K562 (cell line): ENCODE data around the gene INPP5K. TPM values are rescaled to one million over a fixed set of nuclear protein-coding genes. Genes with fewer than 3 reads are reported as not detected.

Experiments
- CBX5 ChIP-seq: IDR thresholded peaks from 2 replicates; pipeline ENCODE4 v1.6.1; 2014; ENCODE audit warnings: low read depth, borderline replicate concordance
- CHD1 ChIP-seq: fragments of 200-600 bp; sonication (generic); IDR thresholded peaks from one replicate; pipeline ENCODE4 v1.6.1; 2012; ENCODE audit warnings: mild to moderate bottlenecking, moderate library complexity, low read length, inconsistent platforms
- HDAC1 ChIP-seq, 2 experiments: fragments of 450-650 bp; IDR thresholded peaks; 2 replicates each; pipeline ENCODE4 v1.6.1; 2016 to 2017; ENCODE audit warnings: inconsistent platforms in 1 of 2, mild to moderate bottlenecking in 1 of 2, moderate library complexity in 1 of 2
- HNRNPK ChIP-seq: fragments of 200-400 bp; formaldehyde crosslinking; IDR thresholded peaks from one replicate; pipeline ENCODE4 v1.6.1; 2018; ENCODE audit warnings: mild to moderate bottlenecking, low read depth, low read length; ENCODE audit not compliant: poor library complexity, severe bottlenecking
- KDM2B ChIP-seq: fragments of 250-450 bp; sonication (Bioruptor Pico); IDR thresholded peaks from 2 replicates; pipeline ENCODE4 v1.8.0; 2021; ENCODE audit warnings: mild to moderate bottlenecking, moderate library complexity
- MCM5 ChIP-seq: fragments of 450-650 bp; IDR thresholded peaks from 2 replicates; pipeline ENCODE4 v1.6.1; 2016; ENCODE audit warnings: low read depth
- MYNN ChIP-seq, 2 experiments: sonication (generic); formaldehyde crosslinking in 1 of 2; IDR thresholded peaks; 2 replicates each; pipeline versions ENCODE4 v1.5.0 to v1.6.1; 2016 to 2020; ENCODE audit warnings: antibody characterized with exemption in 1 of 2, missing genetic modification reagents in 1 of 2
- NR2C1 ChIP-seq, 2 experiments: fragments of 450-650 bp; IDR thresholded peaks; 2 replicates each; pipeline ENCODE4 v1.6.1; 2017; ENCODE audit warnings: mild to moderate bottlenecking in 2 of 2, antibody characterized with exemption in 1 of 2, inconsistent platforms in 1 of 2, missing compliant biosample characterization in 1 of 2, missing genetic modification characterization in 1 of 2
- RFX7 ChIP-seq: fragments of 250-450 bp; sonication (Bioruptor Pico); IDR thresholded peaks from 2 replicates; pipeline ENCODE4 v1.5.1; 2021; ENCODE audit warnings: mild to moderate bottlenecking
- SPI1 ChIP-seq: IDR thresholded peaks from 2 replicates; pipeline ENCODE4 v1.6.1; 2011; ENCODE audit warnings: low read depth, low read length, control low read depth, borderline replicate concordance
- YY1 ChIP-seq, 3 experiments: IDR thresholded peaks; 2 replicates each; pipeline ENCODE4 v1.6.1; 2011; ENCODE audit warnings: low read length in 2 of 3, mild to moderate bottlenecking in 2 of 3, moderate library complexity in 2 of 3, borderline replicate concordance in 1 of 3, control low read depth in 1 of 3, low read depth in 1 of 3; ENCODE audit not compliant: insufficient read depth in 3 of 3, insufficient replicate concordance in 2 of 3, control insufficient read depth in 1 of 3, insufficient read length in 1 of 3; ENCODE audit errors: extremely low read depth in 1 of 3
- ZNF347 ChIP-seq: fragments of 450-650 bp; formaldehyde crosslinking; IDR thresholded peaks from 2 replicates; pipeline ENCODE4 v1.4.0; 2020; ENCODE audit warnings: low read depth, mild to moderate bottlenecking, moderate library complexity
- polyA plus RNA-seq, 8 experiments: library from polyadenylated mRNA; depleted of rRNA in 4 of 8; stranded (reverse) in 5 of 8; unstranded in 3 of 8; fragments of >200 nt; fragmentation: Nextera tagmentation in 2 of 8; fragmentation: Illumina TruSeq in 1 of 8; extraction: Ambion mirVana in 2 of 8; extraction: Trizol in 1 of 8; gene quantifications; 2 replicates each; pipeline versions ENCODE4 v1.2.1 to v1.2.3, GENCODE V29; 2011 to 2014; ENCODE audit warnings: inconsistent platforms in 1 of 8, missing spikeins in 1 of 8
- total RNA-seq, 7 experiments: library from RNA; depleted of rRNA in 6 of 7; stranded (reverse); fragments of >200 nt in 6 of 7; fragmentation: Illumina TruSeq in 2 of 7; extraction: Trizol in 2 of 7; gene quantifications; 2 replicates each; pipeline versions ENCODE4 v1.2.1 to v1.2.3, GENCODE V29; 2011 to 2021; ENCODE audit warnings: low replicate concordance in 1 of 7
- TF ChIP-seq, protein P1 (sequence below): IDR thresholded peaks from 3 replicates; pipeline ENCODE4 v1.6.1; 2011; ENCODE audit warnings: borderline replicate concordance, mild to moderate bottlenecking, moderate library complexity; ENCODE audit not compliant: insufficient read length; ENCODE audit errors: extremely low read depth
- TF ChIP-seq, protein P2 (sequence below): IDR thresholded peaks from 2 replicates; pipeline ENCODE4 v1.6.1; 2011; ENCODE audit warnings: borderline replicate concordance, low read depth, mild to moderate bottlenecking, moderate library complexity, low read length; ENCODE audit not compliant: insufficient read depth, poor library complexity, severe bottlenecking
- TF ChIP-seq, protein P3 (sequence below): fragments of 250-450 bp; sonication (Bioruptor Pico); IDR thresholded peaks from 2 replicates; pipeline ENCODE4 v1.5.0; 2020; ENCODE audit warnings: mild to moderate bottlenecking
- TF ChIP-seq, protein P4 (sequence below): fragments of 250-450 bp; sonication (Bioruptor Pico); IDR thresholded peaks from 2 replicates; pipeline ENCODE4 v1.8.0; 2021; ENCODE audit warnings: borderline replicate concordance, mild to moderate bottlenecking, moderate library complexity; ENCODE audit not compliant: poor library complexity, severe bottlenecking
- TF ChIP-seq, protein P5 (sequence below): fragments of 450-650 bp; IDR thresholded peaks from 2 replicates; pipeline ENCODE4 v1.6.1; 2018; ENCODE audit warnings: mild to moderate bottlenecking, low read depth; ENCODE audit not compliant: partially characterized antibody

Gene INPP5K
- total and polyA plus RNA-seq, 9 of the 15 experiments (the other 6 are each of a cell fraction or from before 2014, with no cell fraction given), result 0.63 to 15.1 (median 10.1) TPM

DNA sequence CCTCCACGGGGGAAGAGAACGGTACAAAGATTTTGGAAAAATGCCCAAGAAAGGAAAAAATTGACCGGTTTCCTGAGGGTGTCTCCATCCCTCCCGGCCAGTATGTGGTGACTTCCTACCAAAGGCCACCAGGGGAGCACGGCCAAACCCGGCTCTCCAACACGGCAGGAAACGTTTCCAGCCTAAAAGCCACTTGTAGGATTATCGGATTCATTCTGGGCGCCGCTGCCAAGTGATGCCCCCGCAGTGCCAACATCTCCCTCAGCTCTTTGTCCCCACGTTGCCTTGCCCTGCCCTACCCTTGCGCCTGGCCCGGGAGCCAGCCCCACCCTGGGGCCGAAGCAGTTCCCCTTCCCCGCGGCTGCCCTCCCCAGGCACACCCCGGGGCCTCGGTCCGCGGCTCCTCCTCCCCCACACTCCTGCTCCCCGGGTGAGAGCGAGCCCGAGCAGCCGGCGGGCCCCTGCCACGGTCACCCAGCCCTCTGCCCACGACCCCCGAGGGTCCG is 61.1 kb downstream of the INPP5K start (continued):
- TF ChIP-seq, protein P1, sequence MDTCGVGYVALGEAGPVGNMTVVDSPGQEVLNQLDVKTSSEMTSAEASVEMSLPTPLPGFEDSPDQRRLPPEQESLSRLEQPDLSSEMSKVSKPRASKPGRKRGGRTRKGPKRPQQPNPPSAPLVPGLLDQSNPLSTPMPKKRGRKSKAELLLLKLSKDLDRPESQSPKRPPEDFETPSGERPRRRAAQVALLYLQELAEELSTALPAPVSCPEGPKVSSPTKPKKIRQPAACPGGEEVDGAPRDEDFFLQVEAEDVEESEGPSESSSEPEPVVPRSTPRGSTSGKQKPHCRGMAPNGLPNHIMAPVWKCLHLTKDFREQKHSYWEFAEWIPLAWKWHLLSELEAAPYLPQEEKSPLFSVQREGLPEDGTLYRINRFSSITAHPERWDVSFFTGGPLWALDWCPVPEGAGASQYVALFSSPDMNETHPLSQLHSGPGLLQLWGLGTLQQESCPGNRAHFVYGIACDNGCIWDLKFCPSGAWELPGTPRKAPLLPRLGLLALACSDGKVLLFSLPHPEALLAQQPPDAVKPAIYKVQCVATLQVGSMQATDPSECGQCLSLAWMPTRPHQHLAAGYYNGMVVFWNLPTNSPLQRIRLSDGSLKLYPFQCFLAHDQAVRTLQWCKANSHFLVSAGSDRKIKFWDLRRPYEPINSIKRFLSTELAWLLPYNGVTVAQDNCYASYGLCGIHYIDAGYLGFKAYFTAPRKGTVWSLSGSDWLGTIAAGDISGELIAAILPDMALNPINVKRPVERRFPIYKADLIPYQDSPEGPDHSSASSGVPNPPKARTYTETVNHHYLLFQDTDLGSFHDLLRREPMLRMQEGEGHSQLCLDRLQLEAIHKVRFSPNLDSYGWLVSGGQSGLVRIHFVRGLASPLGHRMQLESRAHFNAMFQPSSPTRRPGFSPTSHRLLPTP, result no peak
- no peak for TF ChIP-seq KDM2B (CRISPR knock-in tag)
- TF ChIP-seq YY1 (IDR thresholded peaks at IDR 0.05; ENCODE audit: borderline replicate concordance in 1 of 3, control insufficient read depth in 1 of 3, extremely low read depth in 1 of 3, insufficient read depth in 3 of 3, insufficient read length in 1 of 3, insufficient replicate concordance in 2 of 3, low read depth in 1 of 3, low read length in 2 of 3), result peak in 1 of 3 experiments; percentile 46
- TF ChIP-seq CHD1, result peak; percentile 79
- TF ChIP-seq NR2C1 (IDR thresholded peaks at IDR 0.05), result no peak
- TF ChIP-seq NR2C1 (tag; IDR thresholded peaks at IDR 0.05), result no peak
- TF ChIP-seq, protein P2, sequence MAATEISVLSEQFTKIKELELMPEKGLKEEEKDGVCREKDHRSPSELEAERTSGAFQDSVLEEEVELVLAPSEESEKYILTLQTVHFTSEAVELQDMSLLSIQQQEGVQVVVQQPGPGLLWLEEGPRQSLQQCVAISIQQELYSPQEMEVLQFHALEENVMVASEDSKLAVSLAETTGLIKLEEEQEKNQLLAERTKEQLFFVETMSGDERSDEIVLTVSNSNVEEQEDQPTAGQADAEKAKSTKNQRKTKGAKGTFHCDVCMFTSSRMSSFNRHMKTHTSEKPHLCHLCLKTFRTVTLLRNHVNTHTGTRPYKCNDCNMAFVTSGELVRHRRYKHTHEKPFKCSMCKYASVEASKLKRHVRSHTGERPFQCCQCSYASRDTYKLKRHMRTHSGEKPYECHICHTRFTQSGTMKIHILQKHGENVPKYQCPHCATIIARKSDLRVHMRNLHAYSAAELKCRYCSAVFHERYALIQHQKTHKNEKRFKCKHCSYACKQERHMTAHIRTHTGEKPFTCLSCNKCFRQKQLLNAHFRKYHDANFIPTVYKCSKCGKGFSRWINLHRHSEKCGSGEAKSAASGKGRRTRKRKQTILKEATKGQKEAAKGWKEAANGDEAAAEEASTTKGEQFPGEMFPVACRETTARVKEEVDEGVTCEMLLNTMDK, result no peak
- TF ChIP-seq MCM5, result no peak
- no peak for TF ChIP-seq RFX7
- TF ChIP-seq HNRNPK, result no peak
- peak in 1 of 2 experiments; percentile 33; a peak in 1 of 4 replicates for TF ChIP-seq HDAC1 (IDR thresholded peaks at IDR 0.05)
- no peak for TF ChIP-seq ZNF347 (CRISPR knock-in tag)
- TF ChIP-seq, protein P3, sequence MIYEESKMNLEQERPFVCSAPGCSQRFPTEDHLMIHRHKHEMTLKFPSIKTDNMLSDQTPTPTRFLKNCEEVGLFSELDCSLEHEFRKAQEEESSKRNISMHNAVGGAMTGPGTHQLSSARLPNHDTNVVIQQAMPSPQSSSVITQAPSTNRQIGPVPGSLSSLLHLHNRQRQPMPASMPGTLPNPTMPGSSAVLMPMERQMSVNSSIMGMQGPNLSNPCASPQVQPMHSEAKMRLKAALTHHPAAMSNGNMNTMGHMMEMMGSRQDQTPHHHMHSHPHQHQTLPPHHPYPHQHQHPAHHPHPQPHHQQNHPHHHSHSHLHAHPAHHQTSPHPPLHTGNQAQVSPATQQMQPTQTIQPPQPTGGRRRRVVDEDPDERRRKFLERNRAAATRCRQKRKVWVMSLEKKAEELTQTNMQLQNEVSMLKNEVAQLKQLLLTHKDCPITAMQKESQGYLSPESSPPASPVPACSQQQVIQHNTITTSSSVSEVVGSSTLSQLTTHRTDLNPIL (CRISPR knock-in tag), result no peak
- TF ChIP-seq, protein P4, sequence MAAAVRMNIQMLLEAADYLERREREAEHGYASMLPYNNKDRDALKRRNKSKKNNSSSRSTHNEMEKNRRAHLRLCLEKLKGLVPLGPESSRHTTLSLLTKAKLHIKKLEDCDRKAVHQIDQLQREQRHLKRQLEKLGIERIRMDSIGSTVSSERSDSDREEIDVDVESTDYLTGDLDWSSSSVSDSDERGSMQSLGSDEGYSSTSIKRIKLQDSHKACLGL, result no peak
- TF ChIP-seq, protein P5, sequence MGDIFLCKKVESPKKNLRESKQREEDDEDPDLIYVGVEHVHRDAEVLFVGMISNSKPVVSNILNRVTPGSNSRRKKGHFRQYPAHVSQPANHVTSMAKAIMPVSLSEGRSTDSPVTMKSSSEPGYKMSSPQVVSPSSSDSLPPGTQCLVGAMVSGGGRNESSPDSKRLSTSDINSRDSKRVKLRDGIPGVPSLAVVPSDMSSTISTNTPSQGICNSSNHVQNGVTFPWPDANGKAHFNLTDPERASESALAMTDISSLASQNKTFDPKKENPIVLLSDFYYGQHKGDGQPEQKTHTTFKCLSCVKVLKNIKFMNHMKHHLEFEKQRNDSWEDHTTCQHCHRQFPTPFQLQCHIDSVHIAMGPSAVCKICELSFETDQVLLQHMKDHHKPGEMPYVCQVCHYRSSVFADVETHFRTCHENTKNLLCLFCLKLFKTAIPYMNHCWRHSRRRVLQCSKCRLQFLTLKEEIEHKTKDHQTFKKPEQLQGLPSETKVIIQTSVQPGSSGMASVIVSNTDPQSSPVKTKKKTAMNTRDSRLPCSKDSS, result no peak
- peak; percentile 22; the same call in 1 of the 2 replicates for TF ChIP-seq SPI1
- TF ChIP-seq MYNN (IDR thresholded peaks at IDR 0.05), result 0 out of 2 replicates have a peak, but pooled peaks have one; percentile 26
- TF ChIP-seq MYNN (CRISPR knock-in tag; IDR thresholded peaks at IDR 0.05), result no peak
- no peak for TF ChIP-seq CBX5
